ENCODE data around the gene ALOX12B.

DNA sequence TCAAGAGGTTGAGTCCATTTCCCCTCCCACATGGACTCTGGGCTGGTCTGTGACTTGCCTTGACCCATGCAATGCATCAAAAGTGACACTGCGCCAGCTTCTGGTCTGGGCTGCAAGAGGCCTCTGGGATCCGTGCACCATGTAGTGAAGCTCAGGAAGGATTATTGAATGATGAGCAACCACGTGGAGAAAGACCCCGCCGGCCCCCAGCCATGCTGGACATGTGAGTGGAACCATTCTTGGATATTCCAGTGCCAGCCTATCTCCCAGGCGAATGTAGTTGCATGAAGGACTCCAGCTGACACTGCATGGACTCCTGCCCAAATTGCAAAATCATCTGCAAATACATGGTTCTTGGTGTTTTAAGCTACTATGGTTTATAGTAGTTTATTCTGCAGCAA, 56.3 kb downstream of the ALOX12B start:
- TF ChIP-seq CTCF (IDR thresholded peaks at IDR 0.05) (no peak), POLR2A (IDR thresholded peaks at IDR 0.05) (no peak)
